Chondrocyte (in vitro differentiated cells): Measurements from ENCODE around the gene BACE2. TPM values are rescaled to one million over a fixed set of nuclear protein-coding genes. Genes with fewer than 3 reads are reported as not detected.

ENCODE experiments used
- DNase-seq: peaks from one replicate; pipeline ENCODE4 v3.0.0; 2021; ENCODE audit warnings: mixed read lengths, low spot score
- H3K27ac Mint-ChIP-seq: one replicate; pipeline ENCODE4 v1.8.0; 2021; ENCODE audit warnings: mild to moderate bottlenecking, moderate library complexity, mixed read lengths; ENCODE audit not compliant: unreplicated experiment
- H3K27me3 Mint-ChIP-seq: 2 replicates; pipeline ENCODE4 v1.8.0; 2021; ENCODE audit warnings: low read depth, mixed read lengths
- H3K36me3 Mint-ChIP-seq: 2 replicates; pipeline ENCODE4 v1.8.0; 2021; ENCODE audit warnings: low read depth, mixed read lengths
- H3K4me1 Mint-ChIP-seq: 2 replicates; pipeline ENCODE4 v1.8.0; 2021; ENCODE audit warnings: low read depth, mild to moderate bottlenecking, mixed read lengths
- H3K4me3 Mint-ChIP-seq: one replicate; pipeline ENCODE4 v1.8.0; 2021; ENCODE audit warnings: mild to moderate bottlenecking, moderate library complexity, mixed read lengths; ENCODE audit not compliant: unreplicated experiment
- H3K9me3 Mint-ChIP-seq: 2 replicates; pipeline ENCODE4 v1.8.0; 2021; ENCODE audit warnings: low read depth, mixed read lengths
- CTCF ChIP-seq: fragments of 200-600 bp; sonication (generic); IDR thresholded peaks from 2 replicates; pipeline ENCODE4 v1.5.0; 2021; ENCODE audit warnings: antibody characterized with exemption, mild to moderate bottlenecking, moderate library complexity
- total RNA-seq: library from RNA; stranded (reverse); gene quantifications from 3 replicates; pipeline ENCODE4 v1.2.1, GENCODE V29; 2021

Gene BACE2
- total RNA-seq, 1 donor from 2014 or later, result 77.9 TPM

DNA sequence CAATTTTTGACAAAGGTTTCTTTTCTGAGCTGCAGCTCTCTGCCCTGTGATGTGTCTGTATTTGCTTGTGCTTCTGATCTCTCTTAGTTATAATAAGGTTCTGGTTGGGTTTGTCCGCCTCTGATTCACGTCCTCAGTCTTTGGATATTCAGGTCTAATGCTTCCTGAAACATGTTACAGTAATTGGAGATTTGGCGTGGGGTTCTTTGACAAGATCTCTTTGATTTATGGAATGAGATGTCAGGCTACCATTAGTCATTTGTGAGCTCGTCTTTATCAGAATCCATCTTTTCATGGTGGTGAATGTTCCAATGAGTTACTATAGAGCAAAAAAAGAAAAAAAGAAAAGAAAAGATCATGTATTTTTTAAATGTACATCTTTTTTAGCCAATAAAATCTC lies 62.5 kb downstream of the BACE2 start:
- Mint-ChIP-seq H3K27me3 (no peaks in the 10 kb centered on the region), H3K27ac (no peak overlapping the region), H3K9me3 (no peaks in the 10 kb centered on the region), H3K4me1 (peaks cover 23% of the 10 kb centered on the region), H3K4me3 (no peak overlapping the region), H3K36me3 (peaks cover 28% of the 10 kb centered on the region)
- no peak for DNase-seq
- no peak for TF ChIP-seq CTCF

GRCh38 chr21:41231060-41231459 lies 63.1 kb downstream of the BACE2 start:
- H3K4me3 Mint-ChIP-seq, result no peak overlapping the region
- no peak overlapping the region for H3K27ac Mint-ChIP-seq
- no peak for TF ChIP-seq CTCF
- peaks cover 22% of the 10 kb centered on the region for H3K4me1 Mint-ChIP-seq
- H3K9me3 Mint-ChIP-seq, result no peaks in the 10 kb centered on the region
- H3K36me3 Mint-ChIP-seq, result peaks cover 26% of the 10 kb centered on the region
- DNase-seq, result no peak
- no peaks in the 10 kb centered on the region for H3K27me3 Mint-ChIP-seq

DNA sequence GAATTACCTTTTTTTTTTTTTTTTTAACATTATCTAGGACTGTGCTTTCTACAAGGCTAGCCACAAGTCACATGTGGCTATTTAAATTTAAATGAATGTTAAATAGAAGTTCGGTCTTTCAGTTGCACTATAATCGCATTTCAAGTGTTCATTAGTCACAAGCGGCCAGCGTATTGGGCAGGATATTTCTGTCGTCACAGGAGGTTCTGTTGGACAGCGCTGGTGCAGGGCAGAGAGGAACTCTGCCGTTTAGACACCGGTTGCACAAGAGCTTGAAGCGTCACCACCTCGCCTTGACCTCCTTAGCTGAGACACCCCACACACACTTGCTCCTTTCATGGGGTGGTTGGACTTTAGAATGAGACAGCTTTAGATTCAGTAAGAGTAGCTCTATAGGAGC lies 64.1 kb downstream of the BACE2 start:
- Mint-ChIP-seq H3K27me3 (no peaks in the 10 kb centered on the region), H3K36me3 (peaks cover 22% of the 10 kb centered on the region), H3K4me3 (no peak overlapping the region), H3K4me1 (peaks cover 22% of the 10 kb centered on the region), H3K9me3 (no peaks in the 10 kb centered on the region), H3K27ac (no peak overlapping the region)
- no peak for TF ChIP-seq CTCF
- no peak for DNase-seq

DNA sequence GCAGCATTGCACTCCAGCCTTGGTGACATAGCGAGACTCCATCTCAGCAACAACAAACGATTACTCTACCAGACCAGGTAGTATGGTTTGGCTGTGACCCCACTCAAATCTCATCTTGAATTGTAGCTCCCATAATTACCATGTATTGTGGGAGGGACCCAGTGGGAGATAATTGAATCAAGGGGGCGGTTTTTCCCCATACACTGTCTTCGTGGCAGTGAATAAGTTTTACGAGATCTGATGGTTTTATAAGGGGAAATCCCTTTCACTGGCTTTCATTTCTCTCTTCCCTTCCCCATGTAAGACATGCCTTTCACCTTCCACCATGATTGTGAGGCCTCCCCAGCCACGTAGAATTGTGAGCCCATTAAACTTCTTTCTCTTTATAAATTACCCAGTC lies 66.0 kb downstream of the BACE2 start:
- Mint-ChIP-seq H3K27ac (no peak overlapping the region), H3K4me1 (peaks cover 29% of the 10 kb centered on the region), H3K4me3 (no peak overlapping the region), H3K27me3 (no peaks in the 10 kb centered on the region), H3K36me3 (peaks cover 18% of the 10 kb centered on the region), H3K9me3 (no peaks in the 10 kb centered on the region)
- no peak for TF ChIP-seq CTCF
- no peak for DNase-seq

DNA sequence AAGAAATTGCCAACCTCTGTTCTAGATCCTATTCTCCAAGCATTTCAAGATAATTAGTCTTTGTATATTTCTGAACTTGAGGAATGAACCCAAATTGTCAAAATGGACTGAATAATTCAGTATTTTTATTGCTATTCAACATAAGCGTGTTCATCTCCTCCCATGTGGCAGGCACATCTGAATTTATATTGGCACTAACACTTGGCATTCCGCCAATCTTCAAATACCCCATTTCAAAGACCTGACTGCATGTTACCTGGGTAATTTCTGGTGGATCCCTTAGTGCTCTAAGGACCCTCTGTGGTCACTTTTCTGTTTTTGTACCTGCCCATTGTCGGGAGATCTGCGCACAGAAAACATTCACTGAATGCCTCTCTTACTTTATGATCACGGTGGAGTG lies 66.6 kb downstream of the BACE2 start:
- no peak overlapping the region for H3K4me3 Mint-ChIP-seq
- DNase-seq, result no peak
- no peaks in the 10 kb centered on the region for H3K9me3 Mint-ChIP-seq
- TF ChIP-seq CTCF, result no peak
- peaks cover 16% of the 10 kb centered on the region for H3K36me3 Mint-ChIP-seq
- H3K4me1 Mint-ChIP-seq, result peaks cover 29% of the 10 kb centered on the region
- no peak overlapping the region for H3K27ac Mint-ChIP-seq
- no peaks in the 10 kb centered on the region for H3K27me3 Mint-ChIP-seq
